GM12892 (cell line): ENCODE results near the gene TOMM40L.
A peak's percentile ranks its signal among the peaks of the same experiment; 100 is the strongest.

Source experiments
- DNase-seq: peaks from one replicate; pipeline ENCODE4 v3.0.0; 2011; ENCODE audit not compliant: insufficient read length
- FAIRE-seq: peaks from 2 replicates; lab custom pipeline; 2011; peaks lifted over from hg19 to GRCh38; lab: Jason Lieb, UNC
- POLR2A ChIP-seq: IDR thresholded peaks from 2 replicates; pipeline ENCODE4 v1.6.1; 2011; ENCODE audit warnings: low read depth, low read length, control low read depth
- POLR2AphosphoS5 ChIP-seq: IDR thresholded peaks from 2 replicates; pipeline ENCODE4 v1.6.1; 2011; ENCODE audit warnings: low read depth, low read length, control low read depth
- TAF1 ChIP-seq: IDR thresholded peaks from 2 replicates; pipeline ENCODE4 v1.6.1; 2011; ENCODE audit warnings: low read depth, mild to moderate bottlenecking, control low read depth, low read length, borderline replicate concordance

TOMM40L gene

DNA sequence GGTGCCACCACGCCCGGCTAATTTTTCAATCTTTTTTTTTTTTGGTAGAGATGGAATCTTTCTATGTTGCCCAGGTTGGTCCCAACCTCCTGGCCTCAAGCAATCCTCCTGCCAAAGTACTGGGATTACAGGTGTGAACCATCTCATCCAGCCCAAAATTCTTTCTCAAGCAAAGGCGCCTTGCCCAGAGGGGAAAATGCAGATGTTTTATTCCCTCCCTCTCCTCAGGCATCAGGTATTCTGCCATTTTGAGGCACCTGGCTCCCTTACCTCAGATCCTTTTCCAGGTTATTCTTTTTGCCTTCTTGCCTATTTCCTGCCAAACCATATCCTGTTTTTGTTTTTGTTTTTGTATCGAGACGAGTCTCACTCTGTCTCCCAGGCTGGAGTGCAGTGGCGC, 37.5 kb upstream of the TOMM40L start:
- DNase-seq: no peak
- TF ChIP-seq POLR2AphosphoS5 (no peak), TAF1 (no peak), POLR2A (no peak)
- FAIRE-seq: no peak

DNA sequence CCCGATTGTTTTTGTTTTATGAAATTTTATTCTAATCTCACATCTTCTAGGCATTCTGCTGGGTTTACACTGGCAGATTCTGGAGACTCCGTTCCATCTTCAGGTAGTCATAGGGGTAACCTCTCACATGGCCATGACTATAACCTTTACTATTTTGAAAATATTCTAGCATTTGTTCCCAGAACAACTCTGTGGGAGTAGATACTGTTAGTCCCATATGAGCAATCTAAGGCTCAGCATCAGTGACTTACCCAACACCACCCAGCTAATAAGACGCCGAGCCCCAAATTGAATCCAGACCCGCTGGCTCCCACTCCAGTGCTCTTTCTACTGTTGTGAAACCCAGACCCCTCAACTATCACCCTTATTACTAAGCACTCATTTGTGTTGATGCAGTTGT, 36.8 kb upstream of the TOMM40L start:
- no peak for TF ChIP-seq POLR2AphosphoS5
- no peak for TF ChIP-seq TAF1
- TF ChIP-seq POLR2A: no peak
- no peak for FAIRE-seq
- no peak for DNase-seq

DNA sequence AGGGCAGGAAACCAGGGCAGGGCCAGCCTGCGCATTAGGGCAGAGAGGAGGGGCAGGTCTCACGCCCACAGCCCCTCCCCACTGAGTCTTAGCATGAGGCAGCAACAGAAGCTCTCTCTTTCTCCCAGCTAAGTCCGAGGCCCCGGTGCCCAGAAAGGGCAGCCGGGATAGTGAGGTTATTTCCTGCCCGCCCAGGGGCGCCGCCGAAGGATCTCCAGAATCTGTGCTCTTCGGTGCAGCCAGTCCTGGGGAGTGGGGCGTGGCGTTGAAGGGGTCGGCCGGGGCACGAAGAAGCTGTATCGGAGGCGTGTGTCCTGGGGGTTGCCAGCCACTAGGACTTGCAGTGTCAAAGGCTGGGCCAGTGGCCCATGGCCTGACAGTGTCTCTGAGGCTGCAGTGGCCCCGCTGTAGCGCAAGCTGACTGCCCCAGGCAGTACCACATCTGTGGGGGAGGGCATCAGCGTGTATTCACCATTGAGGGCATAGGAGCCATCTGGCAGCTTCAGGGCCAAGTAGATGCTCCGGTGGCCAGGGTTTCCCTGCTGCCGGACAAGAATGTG, 34.8 kb upstream of the TOMM40L start:
- TF ChIP-seq TAF1: no peak
- TF ChIP-seq POLR2A: no peak
- no peak for TF ChIP-seq POLR2AphosphoS5
- no peak for FAIRE-seq
- DNase-seq: no peak

DNA sequence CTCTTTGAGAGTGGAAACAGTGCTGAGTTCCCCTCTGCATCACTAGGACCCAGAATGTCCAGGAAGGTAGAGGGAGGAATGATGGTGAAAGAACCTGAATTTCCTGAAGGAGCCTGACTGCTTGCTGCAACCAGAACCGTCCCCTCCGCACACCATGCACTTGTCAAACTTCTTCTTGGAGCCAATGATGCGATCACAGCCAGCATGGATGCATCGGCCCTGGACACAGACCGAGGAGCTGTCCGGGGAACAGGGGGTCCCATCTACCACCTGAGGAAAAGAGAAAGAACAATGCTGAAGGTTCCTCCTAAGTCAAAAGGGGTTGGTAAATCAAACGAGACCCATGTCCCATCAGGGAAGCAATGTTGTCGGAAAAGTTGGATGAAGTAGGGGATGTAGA, 33.9 kb upstream of the TOMM40L start:
- TF ChIP-seq TAF1 (no peak), POLR2A (no peak), POLR2AphosphoS5 (no peak)
- DNase-seq (no peak), FAIRE-seq (no peak)

DNA sequence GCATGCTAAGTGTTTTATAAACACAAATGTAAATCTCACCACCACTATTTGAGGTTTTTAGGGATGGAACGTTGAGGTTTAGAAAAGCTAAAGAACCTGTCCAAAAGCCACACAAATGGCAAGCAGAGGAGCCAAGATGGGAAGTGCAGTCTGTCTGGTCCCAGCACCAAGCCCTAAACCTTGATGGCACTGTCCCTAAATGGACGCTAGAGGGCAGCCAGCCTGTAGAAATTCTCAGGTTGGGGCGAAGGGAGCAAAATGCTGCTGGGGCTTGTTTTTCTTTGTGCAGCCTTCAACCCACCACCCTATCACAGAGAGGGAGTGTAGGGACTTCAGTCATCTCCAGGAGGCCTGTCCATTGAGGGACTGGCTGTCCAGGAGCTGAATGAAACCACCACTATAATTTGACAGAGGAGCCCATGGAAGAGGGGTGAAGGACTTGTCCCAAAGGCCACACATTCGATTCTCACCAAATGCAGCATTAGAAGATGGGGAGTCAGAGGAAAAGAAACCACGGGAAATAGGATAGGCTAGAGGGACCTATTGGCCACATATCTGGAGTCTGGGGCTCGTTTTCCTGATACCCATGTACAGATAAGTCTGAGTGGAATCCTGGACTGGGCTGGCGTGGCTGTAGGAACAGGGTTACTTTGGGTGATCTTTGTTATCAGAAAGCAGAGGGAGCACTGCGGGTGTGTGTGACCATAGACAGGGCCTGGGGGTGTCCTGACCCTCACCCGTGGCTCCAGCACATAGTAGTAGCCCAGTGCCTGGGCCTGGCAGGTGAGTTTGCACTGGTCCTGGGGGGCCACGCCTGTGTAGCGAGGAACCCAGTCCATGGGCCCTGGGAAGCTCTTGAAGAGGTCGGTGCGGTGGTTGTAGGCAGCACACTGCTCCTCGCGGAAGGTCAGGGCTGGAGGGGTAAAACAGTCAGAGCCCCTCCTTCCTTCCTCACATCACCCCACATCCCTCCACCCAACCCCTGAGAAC, 33.1 kb upstream of the TOMM40L start:
- TF ChIP-seq TAF1: no peak
- TF ChIP-seq POLR2AphosphoS5: no peak
- no peak for TF ChIP-seq POLR2A
- peak; percentile 77 for DNase-seq
- peak; percentile 96 for FAIRE-seq

DNA sequence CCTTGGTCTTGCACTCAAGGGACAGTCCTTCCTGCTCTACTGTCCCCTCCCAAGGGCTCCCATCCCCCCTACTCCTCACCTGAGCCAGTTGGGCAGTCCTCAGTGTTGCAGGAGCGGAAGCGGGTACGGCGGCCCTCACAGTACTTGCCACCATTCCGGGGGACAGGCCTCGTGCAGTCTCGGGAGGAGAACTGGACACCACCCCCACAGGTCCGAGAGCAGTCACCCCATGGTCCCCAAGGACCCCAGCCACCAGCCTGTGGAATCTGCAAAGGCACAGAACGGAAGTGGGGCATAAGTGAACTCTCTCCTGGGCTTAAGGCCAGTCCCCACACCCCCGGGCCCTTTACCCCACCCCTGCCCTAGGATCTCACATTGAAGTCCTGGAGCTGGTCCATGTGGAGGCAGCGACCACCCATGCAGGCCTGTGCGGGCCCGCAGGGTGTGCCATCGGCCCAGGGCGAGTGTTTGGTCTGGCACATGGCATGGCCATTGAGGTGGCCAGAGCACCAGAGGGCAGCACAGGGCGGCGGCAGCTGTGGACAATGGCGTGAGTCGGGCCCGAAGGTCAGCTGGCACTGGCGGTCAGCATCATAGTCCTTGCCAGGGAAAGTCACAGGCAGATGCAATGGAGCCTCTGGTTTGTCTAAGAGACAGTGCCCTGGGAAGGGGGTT, 32.2 kb upstream of the TOMM40L start:
- FAIRE-seq (no peak), DNase-seq (no peak)
- no peak for TF ChIP-seq TAF1
- TF ChIP-seq POLR2AphosphoS5: no peak
- TF ChIP-seq POLR2A: no peak

DNA sequence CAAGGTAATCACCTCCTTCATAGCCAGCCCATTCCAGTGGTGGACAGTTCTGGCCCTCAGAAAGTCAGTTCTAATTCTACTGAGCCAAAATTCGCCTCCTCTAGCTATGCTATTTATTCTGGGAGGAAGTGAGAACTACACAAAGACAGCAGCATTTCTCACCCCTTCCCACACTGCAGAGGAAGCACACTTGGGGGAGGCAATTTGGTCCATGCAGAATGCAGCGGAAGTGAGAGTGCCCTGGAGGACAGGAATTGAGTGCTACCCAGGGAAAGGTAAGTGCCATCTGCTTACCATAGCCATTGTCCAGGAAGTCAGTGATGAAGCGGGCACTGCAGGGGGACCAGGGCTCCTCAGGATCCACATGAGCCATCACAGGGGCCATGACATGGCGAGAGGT, 30.7 kb upstream of the TOMM40L start:
- peak; percentile 70 for FAIRE-seq
- TF ChIP-seq POLR2AphosphoS5: no peak
- TF ChIP-seq TAF1: no peak
- TF ChIP-seq POLR2A: no peak
- no peak for DNase-seq

DNA sequence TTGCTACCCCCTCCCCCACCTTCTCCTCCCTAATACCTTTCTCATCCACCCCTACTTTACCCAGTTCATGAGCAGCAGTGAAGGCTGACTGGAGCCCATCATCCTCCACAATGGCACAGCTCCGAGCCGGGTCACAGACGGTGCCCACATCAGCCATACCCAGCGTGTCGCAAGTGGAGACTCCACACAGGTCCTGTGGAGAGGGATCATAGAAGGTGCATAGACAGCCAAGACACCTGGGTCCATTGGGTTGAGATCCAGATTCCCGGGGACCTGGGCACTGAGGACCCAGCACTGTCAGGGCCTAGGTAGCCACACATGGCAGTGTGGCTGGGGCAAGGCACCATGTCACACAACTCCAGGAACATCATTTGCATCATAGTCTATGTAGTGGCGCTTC, 29.7 kb upstream of the TOMM40L start:
- no peak for TF ChIP-seq TAF1
- no peak for DNase-seq
- FAIRE-seq: no peak

DNA sequence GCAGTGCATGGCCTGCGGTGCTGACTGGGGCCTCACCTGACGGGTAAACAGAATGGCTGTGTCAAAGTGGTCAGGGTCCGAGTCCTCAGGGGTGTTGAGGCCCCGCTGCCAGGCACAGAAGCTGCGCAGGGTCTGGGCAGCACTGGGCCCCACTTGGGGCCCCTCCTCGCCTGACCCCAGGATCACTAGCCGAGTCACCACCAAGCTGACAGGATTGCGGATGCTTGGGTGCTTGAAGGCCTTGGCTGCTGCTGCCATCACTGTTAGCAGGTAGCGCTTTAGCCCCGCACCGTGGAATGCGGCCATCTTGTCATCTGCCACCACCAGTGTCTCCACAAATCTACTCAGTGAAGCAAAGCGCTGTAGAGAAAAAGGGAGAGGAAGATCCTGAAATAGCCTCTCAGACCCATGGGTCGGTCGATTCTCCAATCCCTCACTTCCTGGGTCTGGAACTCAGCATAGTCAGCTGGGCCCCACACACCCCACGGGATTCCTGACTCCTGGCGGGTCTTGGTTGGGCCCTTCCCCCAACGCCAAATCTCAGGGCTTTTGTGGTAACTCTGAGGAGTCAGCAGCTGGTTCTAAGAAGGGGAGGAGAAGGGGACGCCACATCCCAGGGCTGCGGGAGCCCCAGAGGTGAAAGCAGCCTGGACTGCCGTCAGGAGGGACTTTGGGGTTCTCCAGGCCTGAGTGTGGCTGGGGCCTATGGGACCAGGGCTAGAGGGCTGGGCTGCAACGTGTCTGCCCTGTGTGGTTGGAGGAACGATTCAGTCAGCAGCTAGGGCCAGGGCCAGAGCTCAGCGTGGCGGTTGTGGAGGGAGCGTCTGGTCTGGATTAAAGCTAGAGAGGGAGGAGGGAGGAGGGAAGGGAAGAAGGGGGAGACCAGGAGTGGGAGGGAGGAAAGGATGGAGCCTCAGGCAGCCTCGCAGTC, 29.1 kb upstream of the TOMM40L start:
- no peak for FAIRE-seq

DNA sequence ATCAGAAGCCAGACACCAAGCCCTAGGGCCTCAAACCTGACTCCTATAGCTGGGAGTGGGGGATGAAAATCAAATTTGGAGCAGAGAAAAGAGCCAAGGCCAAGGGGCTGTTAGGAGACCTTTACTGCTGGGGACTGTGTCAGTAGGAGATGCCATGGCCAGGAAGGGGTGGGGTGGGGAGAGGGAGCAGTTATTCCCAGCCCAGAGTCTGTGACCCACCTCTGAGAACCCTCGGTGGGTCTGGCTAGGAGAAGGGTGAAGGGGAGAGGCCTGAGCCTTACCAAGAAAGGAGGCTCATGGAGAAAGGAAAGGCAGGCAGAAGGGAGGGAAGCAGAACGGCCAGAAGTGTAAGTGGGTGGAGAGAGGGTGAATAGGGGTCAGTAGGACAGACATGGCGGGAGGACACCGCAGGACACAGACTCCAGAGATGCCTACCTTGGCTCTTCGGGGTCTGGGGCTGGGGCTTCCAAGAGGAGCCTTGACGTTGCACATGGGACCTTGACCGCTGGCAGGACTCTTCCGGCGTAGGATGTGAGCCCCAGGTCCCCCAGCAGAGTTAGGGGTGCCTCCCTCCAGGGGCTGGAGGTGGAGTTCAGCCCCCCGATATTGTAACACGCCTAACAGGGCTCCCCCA, 28.2 kb upstream of the TOMM40L start:
- TF ChIP-seq TAF1 (no peak), POLR2A (no peak), POLR2AphosphoS5 (no peak)
- DNase-seq (no peak), FAIRE-seq (no peak)

More for the DNA sequence above, 29.1 kb upstream of the TOMM40L start:
- TF ChIP-seq TAF1: no peak
- DNase-seq: no peak
